PC-9 (cell line): ENCODE data around the gene SDK1.

Experiments
- EZH2 ChIP-seq: fragments of 200-600 bp; sonication (generic); IDR thresholded peaks from 2 replicates; pipeline ENCODE4 v1.8.0; 2017; ENCODE audit warnings: antibody characterized with exemption, low read depth
- TF ChIP-seq, protein P1 (sequence below): fragments of 200-600 bp; sonication (generic); conservative IDR thresholded peaks from 2 replicates; pipeline ENCODE4 v1.6.1; 2017; ENCODE audit warnings: mixed run types, antibody characterized with exemption, mild to moderate bottlenecking, moderate library complexity

- TF ChIP-seq EZH2 = peak; percentile 71; the same call in 1 of the 2 replicates
- TF ChIP-seq, protein P1, sequence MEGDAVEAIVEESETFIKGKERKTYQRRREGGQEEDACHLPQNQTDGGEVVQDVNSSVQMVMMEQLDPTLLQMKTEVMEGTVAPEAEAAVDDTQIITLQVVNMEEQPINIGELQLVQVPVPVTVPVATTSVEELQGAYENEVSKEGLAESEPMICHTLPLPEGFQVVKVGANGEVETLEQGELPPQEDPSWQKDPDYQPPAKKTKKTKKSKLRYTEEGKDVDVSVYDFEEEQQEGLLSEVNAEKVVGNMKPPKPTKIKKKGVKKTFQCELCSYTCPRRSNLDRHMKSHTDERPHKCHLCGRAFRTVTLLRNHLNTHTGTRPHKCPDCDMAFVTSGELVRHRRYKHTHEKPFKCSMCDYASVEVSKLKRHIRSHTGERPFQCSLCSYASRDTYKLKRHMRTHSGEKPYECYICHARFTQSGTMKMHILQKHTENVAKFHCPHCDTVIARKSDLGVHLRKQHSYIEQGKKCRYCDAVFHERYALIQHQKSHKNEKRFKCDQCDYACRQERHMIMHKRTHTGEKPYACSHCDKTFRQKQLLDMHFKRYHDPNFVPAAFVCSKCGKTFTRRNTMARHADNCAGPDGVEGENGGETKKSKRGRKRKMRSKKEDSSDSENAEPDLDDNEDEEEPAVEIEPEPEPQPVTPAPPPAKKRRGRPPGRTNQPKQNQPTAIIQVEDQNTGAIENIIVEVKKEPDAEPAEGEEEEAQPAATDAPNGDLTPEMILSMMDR = no peak
Observed at GRCh38 chr7:4113271-4113670, 812.2 kb downstream of the SDK1 start.
